A549 (cell line): Measurements from ENCODE around the gene CHD8. TPM values are rescaled to one million over a fixed set of nuclear protein-coding genes. Genes with fewer than 3 reads are reported as not detected.

Experiments
- ATAC-seq, 2 experiments: fragments of 200-7000 bp in 1 of 2; fragments of >200 bp in 1 of 2; cut with Nextera tagmentation in 1 of 2; cut with Tn5 transposase in 1 of 2; 3 replicates each; pipeline versions ENCODE4 v1.8.0 to v1.9.1; 2018 to 2020; ENCODE audit warnings: mild to moderate bottlenecking in 1 of 2, moderate library complexity in 1 of 2
- CTCF ChIA-PET: fragments of 300-600 bp; sonication (Branson Sonifier 250); formaldehyde crosslinking; extraction: SDS; loops from one replicate; lab custom pipeline; 2021; ENCODE audit warnings: antibody characterized with exemption, inconsistent platforms; lab: Yijun Ruan, JAX
- POLR2A ChIA-PET: fragments of 350-600 bp; formaldehyde crosslinking; extraction: SDS; loops from one replicate; lab custom pipeline; 2021; ENCODE audit warnings: antibody characterized with exemption, inconsistent platforms; lab: Yijun Ruan, JAX
- DNase-seq, 2 experiments: peaks; one replicate each; pipeline versions ENCODE4 v3.0.0 to v3.0.0-alpha.2; 2011 to 2016; ENCODE audit warnings: low read depth in 1 of 2, low spot score in 1 of 2
- FAIRE-seq: peaks from 2 replicates; lab custom pipeline; 2011; peaks lifted over from hg19 to GRCh38; lab: Jason Lieb, UNC
- H3K27ac ChIP-seq, 2 experiments: fragments of >200 bp; sonication (Bioruptor Twin); formaldehyde crosslinking; 3 replicates each; pipeline ENCODE4 v1.5.1; 2016 to 2017
- H3K4me1 ChIP-seq: fragments of >200 bp; sonication (Bioruptor Twin); formaldehyde crosslinking; 3 replicates; pipeline ENCODE4 v1.6.1; 2016
- H3K4me2 ChIP-seq: fragments of >200 bp; sonication (Bioruptor Twin); formaldehyde crosslinking; 3 replicates; pipeline ENCODE4 v1.6.1; 2016
- H3K4me3 ChIP-seq: fragments of >200 bp; sonication (Bioruptor Twin); formaldehyde crosslinking; 3 replicates; pipeline ENCODE4 v1.5.1; 2016
- H3K9me3 ChIP-seq: fragments of >200 bp; sonication (Bioruptor Twin); formaldehyde crosslinking; 3 replicates; pipeline ENCODE4 v1.6.1; 2016
- CBX2 ChIP-seq: fragments of 200-600 bp; sonication (generic); IDR thresholded peaks from 2 replicates; pipeline ENCODE4 v1.6.1; 2016; ENCODE audit warnings: low read depth, mild to moderate bottlenecking, borderline replicate concordance
- CBX8 ChIP-seq: fragments of 200-600 bp; sonication (generic); IDR thresholded peaks from 2 replicates; pipeline ENCODE4 v1.6.1; 2016
- CTCF ChIP-seq: fragments of >200 bp; sonication (Bioruptor Twin); formaldehyde crosslinking; IDR thresholded peaks from 3 replicates; pipeline ENCODE4 v1.5.1; 2016
- E2F6 ChIP-seq: IDR thresholded peaks from 2 replicates; pipeline ENCODE4 v1.6.1; 2012; ENCODE audit warnings: low read depth, borderline replicate concordance
- ESRRA ChIP-seq: fragments of 150-350 bp; IDR thresholded peaks from 2 replicates; pipeline ENCODE4 v1.6.1; 2014; ENCODE audit warnings: mild to moderate bottlenecking, low read length, borderline replicate concordance
- GATA3 ChIP-seq: IDR thresholded peaks from 2 replicates; pipeline ENCODE4 v1.6.1; 2012; ENCODE audit warnings: borderline replicate concordance
- HOXA7 ChIP-seq: fragments of 250-450 bp; sonication (Bioruptor Pico); IDR thresholded peaks from 2 replicates; pipeline ENCODE4 v1.5.0; 2020; ENCODE audit warnings: mild to moderate bottlenecking, moderate library complexity
- HOXB13 ChIP-seq: fragments of 250-450 bp; sonication (Bioruptor Pico); IDR thresholded peaks from 2 replicates; pipeline ENCODE4 v1.5.0; 2020; ENCODE audit warnings: low read depth, mild to moderate bottlenecking, moderate library complexity
- JUN ChIP-seq, 2 experiments: fragments of >200 bp; sonication (Bioruptor Twin); formaldehyde crosslinking; IDR thresholded peaks; 2 replicates in 1 of 2; 3 replicates in 1 of 2; pipeline ENCODE4 v1.6.1; 2016 to 2017
- KDM1A ChIP-seq: fragments of 200-600 bp; sonication (generic); IDR thresholded peaks from 2 replicates; pipeline ENCODE4 v1.6.1; 2016; ENCODE audit warnings: low read depth, mild to moderate bottlenecking
- MYC ChIP-seq: IDR thresholded peaks from 2 replicates; pipeline ENCODE4 v1.6.1; 2012; ENCODE audit warnings: mild to moderate bottlenecking, inconsistent platforms, low read length, improper control_type of control experiment, borderline replicate concordance
- NFE2L2 ChIP-seq: fragments of 150-350 bp; conservative IDR thresholded peaks from 2 replicates; pipeline ENCODE4 v1.6.1; 2014; ENCODE audit warnings: low read length
- PHF8 ChIP-seq: fragments of 200-600 bp; sonication (generic); IDR thresholded peaks from 2 replicates; pipeline ENCODE4 v1.6.1; 2016; ENCODE audit warnings: low read depth, mild to moderate bottlenecking, antibody characterized with exemption, moderate library complexity, borderline replicate concordance
- POLR2AphosphoS2 ChIP-seq: conservative IDR thresholded peaks from 2 replicates; pipeline ENCODE4 v1.6.1; 2012; ENCODE audit warnings: low read length, improper control_type of control experiment, inconsistent platforms
- RAD21 ChIP-seq, 2 experiments: fragments of >200 bp in 1 of 2; sonication (Bioruptor Twin) in 1 of 2; formaldehyde crosslinking in 1 of 2; IDR thresholded peaks in 1 of 2; conservative IDR thresholded peaks in 1 of 2; 2 replicates in 1 of 2; 3 replicates in 1 of 2; pipeline ENCODE4 v1.6.1; 2012 to 2018; ENCODE audit warnings: inconsistent platforms in 1 of 2
- RARB ChIP-seq: fragments of 250-450 bp; sonication (Bioruptor Pico); IDR thresholded peaks from 2 replicates; pipeline ENCODE4 v1.8.0; 2021; ENCODE audit warnings: mild to moderate bottlenecking, moderate library complexity
- SMC3 ChIP-seq: fragments of >200 bp; sonication (Bioruptor Twin); formaldehyde crosslinking; IDR thresholded peaks from 3 replicates; pipeline ENCODE4 v1.6.1; 2018; ENCODE audit warnings: inconsistent platforms
- TFCP2L1 ChIP-seq: fragments of 250-450 bp; sonication (Bioruptor Pico); IDR thresholded peaks from 2 replicates; pipeline ENCODE4 v1.5.0; 2021; ENCODE audit warnings: mild to moderate bottlenecking
- ZNF302 ChIP-seq: fragments of 250-450 bp; sonication (Bioruptor Pico); IDR thresholded peaks from 2 replicates; pipeline ENCODE4 v1.9.0; 2021; ENCODE audit warnings: inconsistent platforms, mild to moderate bottlenecking, moderate library complexity
- WGBS: methylation state at CpG from one replicate; pipeline ENCODE4 v1.1.6; 2017; ENCODE audit errors: missing lambda C conversion rate; 5-methylcytosine and 5-hydroxymethylcytosine counted together
- polyA plus RNA-seq, 4 experiments: library from polyadenylated mRNA; depleted of rRNA in 3 of 4; stranded (reverse); fragments of >200 nt; fragmentation: RNase III in 1 of 4; extraction: RNeasy Plus Mini Kit Qiagen cat#74134 plus additional on column Dnase treatment in 1 of 4; gene quantifications; 2 replicates in 3 of 4; 3 replicates in 1 of 4; pipeline ENCODE4 v1.2.3, GENCODE V29; 2011 to 2017

CHD8 gene
- polyA plus RNA-seq, 2 of the 4 experiments (the other 2 are of a cell fraction), result 28.5 to 36.8 TPM

GRCh38 chr14:21498540-21499526 is 42.9 kb upstream of the CHD8 start:
- FAIRE-seq, result peak; percentile 59
- TF ChIP-seq CTCF (peak; percentile 72), RAD21 (conservative IDR thresholded peaks at IDR 0.05 in 1 of 2, IDR thresholded peaks at IDR 0.05 in 1 of 2) (peak; percentile 51 to 53), SMC3 (peak; percentile 68), HOXA7 (no peak)
- TF ChIP-seq, all 56 proteins: peak for 3
- CTCF ChIA-PET, result interaction anchor here (0.6 to 8.0 kb wide), 32 partner anchors 9 to 1191 kb away, joined by 3 to 84 read pairs (median 6); partner anchors contain the start of genes CHD8, METTL3, RAB2B and SALL2

GRCh38 chr14:21496453-21496852 is 40.5 kb upstream of the CHD8 start:
- no peaks in the 10 kb centered on the region for H3K9me3 ChIP-seq
- ChIA-PET POLR2A (interaction anchor here (1.6 kb wide), 1 partner anchor 14 kb away, joined by 7 read pairs; the partner anchor contains the start of gene METTL3), CTCF (interaction anchor here (0.8 to 8.0 kb wide), 5 partner anchors 14 to 63 kb away, joined by 3 to 84 read pairs (median 6); partner anchors contain the start of genes CHD8, METTL3, RAB2B and TOX4)
- TF ChIP-seq PHF8 (no peak), CBX2 (no peak), RAD21 (conservative IDR thresholded peaks at IDR 0.05 in 1 of 2, IDR thresholded peaks at IDR 0.05 in 1 of 2) (no peak), CBX8 (no peak), MYC (no peak), JUN (IDR thresholded peaks at IDR 0.05) (no peak), HOXA7 (no peak), TFCP2L1 (no peak), KDM1A (no peak), ESRRA (no peak), NFE2L2 (no peak), HOXB13 (no peak), E2F6 (no peak), POLR2AphosphoS2 (no peak), GATA3 (no peak), RARB (no peak), ZNF302 (CRISPR knock-in tag) (no peak)
- no peak overlapping the region for H3K4me3 ChIP-seq
- no peak overlapping the region for H3K4me2 ChIP-seq
- ATAC-seq, result no peak
- peaks cover 8% of the 10 kb centered on the region; the same call in 2 of the 3 replicates for H3K4me1 ChIP-seq
- 90% methylated on average over 2 of the region's 2 CpGs for WGBS
- FAIRE-seq, result no peak
- no peak for DNase-seq
- no peak overlapping the region for H3K27ac ChIP-seq

More at GRCh38 chr14:21498540-21499526, 42.9 kb upstream of the CHD8 start:
- Histone ChIP-seq H3K4me3 (no peak overlapping the region), H3K27ac (no peak overlapping the region), H3K4me1 (peaks cover 8% of the 10 kb centered on the region; the same call in 2 of the 3 replicates), H3K9me3 (no peaks in the 10 kb centered on the region), H3K4me2 (no peak overlapping the region)
- peak; percentile 86 to 87 for ATAC-seq
- WGBS, result 51% methylated on average over 5 of the region's 5 CpGs
- DNase-seq, result peak; percentile 49 to 59
- POLR2A ChIA-PET, result interaction anchor here (0.8 to 1.3 kb wide), 3 partner anchors 12 to 58 kb away, joined by 4 to 6 read pairs (median 6); partner anchors contain the start of genes METTL3, RAB2B and TOX4
